Measurements from ENCODE around the gene MAPK10.
"Not testable (repeated sequence)": the region's sequence is repeated elsewhere in the genome, so short reads cannot be mapped to it uniquely, and the experiment has no call there.

Gene MAPK10

DNA sequence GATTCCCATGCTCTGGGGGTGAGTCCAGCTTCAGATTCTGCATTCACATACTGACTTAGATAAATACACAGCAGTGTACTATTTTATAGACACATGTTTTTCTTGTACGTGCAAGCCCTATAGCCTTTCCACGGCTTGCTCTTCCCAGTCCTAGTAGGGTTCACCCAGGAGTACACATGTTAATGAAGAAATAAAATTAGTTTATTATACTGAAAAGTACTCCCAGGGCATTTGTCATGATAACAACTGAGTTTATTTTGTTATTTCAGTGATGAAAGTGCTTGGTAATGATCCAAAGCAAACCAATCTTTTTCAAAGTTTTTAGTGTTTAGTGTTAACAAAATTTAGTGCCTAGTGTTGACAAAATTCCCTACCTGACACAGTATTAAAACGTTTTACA, 21.3 kb downstream of the MAPK10 start:
- no peak for DNase-seq

DNA sequence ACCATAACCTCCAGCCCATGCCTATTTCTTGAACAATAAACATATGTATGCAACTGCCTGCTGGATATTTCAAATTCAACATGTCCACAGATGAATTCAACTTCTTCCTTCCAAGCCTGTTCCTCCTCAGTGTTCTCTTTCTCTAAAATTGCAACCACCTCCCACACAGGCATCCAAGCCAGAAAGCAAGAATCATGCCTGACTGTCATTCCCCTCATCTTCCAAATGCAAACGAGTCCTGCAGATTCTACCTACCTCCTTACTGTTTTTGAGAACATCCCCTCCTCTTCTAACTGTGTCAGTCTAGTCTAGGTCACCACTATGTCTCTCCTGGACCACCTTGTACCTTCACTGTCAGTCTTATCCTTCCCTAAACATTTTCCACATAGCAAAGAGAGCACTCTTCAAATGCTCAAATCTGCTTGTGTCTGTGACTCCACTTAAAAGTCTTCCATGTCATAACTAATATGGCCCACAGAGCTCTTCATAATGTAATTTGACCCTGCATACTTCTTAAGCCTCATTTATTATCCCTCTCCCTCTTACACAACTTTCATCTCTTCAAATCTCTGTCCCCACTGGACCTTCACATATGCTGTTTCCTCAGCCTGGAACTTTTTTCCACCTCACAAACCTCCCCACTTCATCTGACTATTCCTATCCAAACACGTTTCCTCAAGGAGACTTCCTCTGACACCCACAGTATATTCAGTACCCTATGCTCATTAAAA, 25.7 kb downstream of the MAPK10 start:
- no peak for DNase-seq

GRCh38 chr4:86333236-86333635, 26.6 kb downstream of the MAPK10 start:
- no peak for DNase-seq

- no peak for DNase-seq
Measured at GRCh38 chr4:86330961-86331742, 28.7 kb downstream of the MAPK10 start.

DNA sequence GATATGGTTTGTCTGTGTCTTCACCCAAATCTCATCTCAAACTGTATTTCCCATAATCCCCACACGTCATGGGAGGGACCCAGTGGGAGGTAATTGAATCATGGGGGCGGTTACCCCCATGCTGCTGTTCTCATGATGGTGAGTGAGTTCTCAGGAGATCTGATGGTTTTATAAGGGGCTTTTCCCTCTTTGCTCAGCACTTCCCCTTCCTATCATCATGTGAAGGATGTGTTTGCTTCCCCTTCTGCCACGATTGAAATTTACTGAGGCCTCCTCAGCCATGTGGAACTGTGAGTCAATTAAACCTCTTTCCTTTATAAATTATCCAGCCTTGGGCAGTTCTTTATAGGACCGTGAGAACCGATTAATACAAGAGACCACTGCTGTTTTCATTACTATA, 29.4 kb downstream of the MAPK10 start:
- not testable (repeated sequence) for DNase-seq

DNA sequence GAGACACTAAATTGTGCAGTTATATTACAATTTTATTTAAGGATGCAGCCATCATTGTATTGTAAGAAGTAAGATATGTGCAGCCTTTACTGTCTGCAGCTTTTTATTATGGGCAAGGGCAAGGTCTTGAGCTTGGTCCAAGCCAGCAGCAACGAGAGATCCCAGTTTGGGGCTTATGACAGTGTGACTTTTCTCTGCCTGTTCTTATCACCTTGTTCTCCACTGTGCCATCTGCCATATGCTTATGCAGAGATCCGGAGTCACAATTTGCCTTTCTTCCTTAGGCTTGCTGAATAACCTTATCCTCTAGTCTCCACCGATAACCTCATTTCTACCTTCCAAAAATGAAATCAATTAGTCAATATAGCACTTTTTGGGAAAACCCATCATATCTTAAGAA, 30.4 kb downstream of the MAPK10 start:
- no peak for DNase-seq

DNA sequence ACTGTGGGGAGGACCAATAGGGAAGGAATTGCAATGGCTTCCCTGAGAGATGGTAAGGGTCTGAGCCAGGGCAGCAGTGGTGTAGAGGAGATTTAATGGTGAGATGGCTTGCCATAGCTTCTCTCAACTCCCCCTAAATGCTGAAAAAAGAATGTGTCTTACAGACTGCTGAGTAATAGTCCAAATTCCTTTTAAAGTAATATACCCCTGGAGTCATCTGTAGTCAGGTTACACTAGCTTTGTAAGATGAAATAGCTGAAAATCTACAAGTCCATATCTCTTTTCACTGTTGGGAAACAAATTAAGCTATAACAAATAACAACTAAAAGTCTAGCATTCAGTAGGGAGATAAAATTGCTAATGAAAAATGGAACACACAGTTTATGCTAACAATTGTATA, 33.5 kb downstream of the MAPK10 start:
- no peak for DNase-seq

- DNase-seq, result no peak
Measured at GRCh38 chr4:86319390-86319789, 40.5 kb downstream of the MAPK10 start.

DNA sequence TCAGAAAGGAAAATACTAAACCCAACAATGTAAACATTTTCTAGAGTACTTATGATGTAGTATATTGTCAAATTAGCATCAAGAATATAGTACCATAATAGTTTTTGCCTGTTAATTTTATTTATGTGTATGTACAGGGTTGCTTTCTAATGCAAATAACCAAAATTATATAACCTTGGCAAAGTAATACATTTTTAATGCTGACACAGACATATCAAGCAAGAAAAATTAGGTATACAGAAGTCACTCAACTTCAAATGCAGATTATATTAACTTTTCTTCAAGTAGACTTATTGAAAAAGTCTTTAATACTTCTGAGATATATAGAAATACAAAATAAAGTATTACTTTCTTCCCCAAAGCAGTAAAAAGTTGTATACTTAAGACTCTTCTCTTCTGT, 44.3 kb downstream of the MAPK10 start:
- no peak for DNase-seq

GRCh38 chr4:86313656-86314055, 46.2 kb downstream of the MAPK10 start:
- DNase-seq, result no peak

DNA sequence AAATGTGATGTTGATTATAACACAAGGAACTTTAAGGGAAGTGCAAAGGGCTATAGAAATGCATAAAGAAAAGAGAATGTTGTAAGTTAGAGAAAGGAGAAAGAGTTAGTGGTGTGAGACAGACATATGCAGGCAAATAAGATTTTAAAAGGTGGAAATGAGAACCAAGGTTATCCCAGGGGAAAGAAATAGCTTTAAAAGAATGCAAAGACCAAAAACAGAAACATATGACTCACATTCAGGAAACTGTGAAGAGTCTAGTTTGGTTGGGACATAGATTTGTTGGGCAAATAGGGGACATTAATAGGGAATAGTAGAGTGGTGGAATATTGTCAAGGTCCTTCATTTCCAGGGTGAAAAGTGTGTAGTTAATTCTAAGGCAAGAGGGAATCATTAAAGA, 52.4 kb downstream of the MAPK10 start:
- DNase-seq, result no peak

- no peak for DNase-seq
Measured at GRCh38 chr4:86306816-86307215, 53.0 kb downstream of the MAPK10 start.

DNA sequence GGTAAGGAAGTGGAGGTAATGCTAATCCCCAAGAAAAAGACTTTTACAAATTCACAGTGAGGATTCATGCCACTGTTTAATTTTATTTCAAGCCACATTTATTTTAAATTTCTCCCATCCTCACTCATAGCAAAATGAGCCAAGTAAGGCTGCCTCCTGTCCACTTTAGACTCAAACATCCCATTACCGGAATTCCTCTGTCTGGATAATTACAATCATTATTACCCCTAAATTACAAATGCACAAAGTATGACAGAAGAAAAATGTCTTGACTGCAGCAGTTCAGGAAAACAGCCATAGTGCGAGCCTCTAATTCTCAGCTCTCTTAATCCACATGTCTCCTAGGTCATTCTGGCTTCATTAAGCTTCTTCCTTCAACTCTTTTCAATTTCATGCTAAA, 57.0 kb downstream of the MAPK10 start:
- no peak for DNase-seq

DNA sequence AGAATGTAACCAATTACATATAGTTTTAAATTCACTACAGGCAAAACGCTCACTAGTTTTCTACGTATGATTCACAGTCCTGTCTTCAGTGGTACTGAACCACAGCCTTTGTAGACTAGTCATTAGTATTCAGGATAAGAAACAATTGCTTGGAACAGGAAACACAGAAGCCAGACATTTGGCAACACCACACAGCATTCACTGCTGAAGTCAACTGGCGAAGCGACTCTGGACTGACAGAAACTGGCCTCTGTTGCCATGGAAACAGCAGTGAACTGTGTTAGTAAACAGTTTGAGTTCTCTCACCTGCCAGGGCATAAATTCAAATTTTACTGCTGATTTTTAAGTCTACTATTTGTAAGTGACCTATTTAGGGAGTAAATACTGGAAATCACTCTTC, 57.6 kb downstream of the MAPK10 start:
- DNase-seq, result no peak

- DNase-seq, result no peak
Measured at GRCh38 chr4:86300516-86300915, 59.3 kb downstream of the MAPK10 start.

DNA sequence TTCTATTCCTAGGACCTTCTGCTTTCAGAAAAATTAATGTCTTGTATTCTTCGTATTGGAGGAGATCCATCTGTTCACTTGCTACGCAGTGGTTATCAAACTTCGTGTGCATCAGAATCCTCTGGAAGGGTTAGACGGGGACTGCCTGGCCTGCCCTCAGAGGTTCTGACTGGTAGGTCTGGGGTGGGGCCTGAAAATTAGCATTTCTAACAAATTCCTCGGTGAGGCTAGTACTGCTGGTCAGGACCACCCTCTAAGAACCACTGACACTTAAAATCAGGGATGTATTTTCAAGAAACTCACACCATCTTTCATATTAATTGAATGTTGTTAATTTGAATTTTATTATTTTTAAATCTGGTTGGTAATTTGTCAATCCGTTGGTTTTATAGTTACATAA, 63.0 kb downstream of the MAPK10 start:
- DNase-seq, result no peak

GRCh38 chr4:86294883-86295282, 65.0 kb downstream of the MAPK10 start:
- DNase-seq, result no peak

DNA sequence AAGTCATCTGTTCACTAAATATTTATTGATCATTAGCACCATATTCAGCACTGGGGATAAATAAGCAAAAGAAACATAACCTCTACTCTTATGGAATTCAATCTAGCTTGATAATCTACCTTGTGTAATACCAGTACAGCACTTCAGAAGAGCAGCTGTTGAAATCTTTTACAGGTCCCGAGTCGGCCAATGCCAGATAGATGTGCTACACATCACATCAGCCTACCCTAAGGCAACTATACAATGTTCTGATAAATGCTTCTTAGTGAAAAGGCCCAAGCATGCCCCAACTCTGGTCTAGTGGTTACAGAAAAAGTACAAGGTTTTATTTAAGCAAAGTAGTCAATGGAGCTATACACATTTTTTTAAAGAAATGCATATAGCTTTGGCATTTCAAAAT, 68.7 kb downstream of the MAPK10 start:
- no peak for DNase-seq

- no peak for DNase-seq
Measured at GRCh38 chr4:86286726-86287125, 73.1 kb downstream of the MAPK10 start.

DNA sequence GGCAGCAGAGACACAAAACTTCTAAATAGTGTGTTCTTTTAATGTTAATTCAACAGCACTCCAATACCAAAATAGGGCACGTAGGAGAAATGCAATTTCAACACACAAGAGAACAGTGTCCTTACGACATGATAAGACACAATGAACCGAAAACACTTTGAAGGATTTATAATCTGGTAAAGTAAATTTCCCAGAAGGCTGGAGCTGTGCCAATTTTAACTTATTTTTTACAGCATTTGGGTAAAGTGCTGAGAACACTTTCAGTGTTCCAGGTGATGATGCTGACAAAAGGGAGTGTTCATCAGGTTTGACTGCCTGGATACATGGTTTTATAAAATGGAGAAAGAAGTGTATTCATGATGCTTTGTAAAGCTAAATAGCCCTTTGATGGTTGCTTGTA, 76.5 kb downstream of the MAPK10 start:
- no peak for DNase-seq

GRCh38 chr4:86280246-86280645, 79.6 kb downstream of the MAPK10 start:
- no peak for DNase-seq

GRCh38 chr4:86279293-86279960, 80.4 kb downstream of the MAPK10 start:
- DNase-seq, result no peak

DNA sequence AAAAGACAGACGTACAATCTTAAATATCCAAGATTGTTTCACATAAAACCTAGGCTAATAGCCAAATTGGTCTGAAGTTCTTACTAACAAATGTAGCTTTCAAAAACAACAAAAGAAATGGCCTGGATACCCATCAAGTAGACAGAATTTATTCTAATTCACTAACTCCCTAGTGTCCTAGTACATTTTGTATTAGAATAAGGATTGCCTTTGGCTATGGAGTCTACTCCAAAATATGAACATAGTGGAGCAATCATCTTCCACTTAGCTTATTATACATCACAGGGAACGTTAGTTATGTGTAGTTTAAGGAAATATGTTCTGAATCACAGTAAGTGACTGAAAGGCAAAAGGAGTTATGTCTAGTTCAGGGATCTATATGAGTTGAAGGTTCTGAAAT, 81.7 kb downstream of the MAPK10 start:
- DNase-seq, result no peak

- no peak for DNase-seq
Measured at GRCh38 chr4:86274642-86275041, 85.2 kb downstream of the MAPK10 start.
